ENCODE data around the gene EVI5. TPM values are rescaled to one million over a fixed set of nuclear protein-coding genes. Genes with fewer than 3 reads are reported as not detected.

The EVI5 gene
- total and polyA plus RNA-seq, 2 experiments from 2014 or later: 24.9 to 29.0 TPM

- no peak overlapping the region for H3K27ac ChIP-seq
- no peak overlapping the region for H3K4me3 ChIP-seq
Observed at GRCh38 chr1:92567211-92567868, 217.6 kb downstream of the EVI5 start.

GRCh38 chr1:92563457-92564216 is 221.3 kb downstream of the EVI5 start:
- H3K79me2 ChIP-seq: no peaks in the 10 kb centered on the region
- DNase-seq (ENCODE audit: low spot score): no peak
- H3K9me2 ChIP-seq (replicated peaks; ENCODE audit: insufficient read depth): no peaks in the 10 kb centered on the region
- H3K9me3 ChIP-seq (ENCODE audit: low read depth): no peaks in the 10 kb centered on the region
- no peak overlapping the region for H2AFZ ChIP-seq
- no peaks in the 10 kb centered on the region for H4K20me1 ChIP-seq (ENCODE audit: insufficient read depth, poor library complexity, severe bottlenecking)
- H3K36me3 ChIP-seq (replicated peaks; ENCODE audit: insufficient read depth, low read depth): no peaks in the 10 kb centered on the region
- no peak overlapping the region for H3K4me2 ChIP-seq
- whole genome bisulfite sequencing (ENCODE audit: low lambda C conversion rate, missing lambda C conversion rate): 93% methylated on average over 6 of the region's 6 CpGs
- no peaks in the 10 kb centered on the region for H3K4me1 ChIP-seq (ENCODE audit: insufficient read depth)
- H3K27me3 ChIP-seq: no peaks in the 10 kb centered on the region
- no peak overlapping the region for H3K27ac ChIP-seq
- TF ChIP-seq CTCF (IDR thresholded peaks at IDR 0.05; ENCODE audit: poor library complexity): no peak
- no peak for TF ChIP-seq EZH2phosphoT487 (IDR thresholded peaks at IDR 0.05; ENCODE audit: low read depth, severe bottlenecking, unreplicated experiment)
- TF ChIP-seq EZH2 (IDR thresholded peaks at IDR 0.05; ENCODE audit: borderline replicate concordance): no peak
- no peak overlapping the region for H3K4me3 ChIP-seq

More at GRCh38 chr1:92567211-92567868, 217.6 kb downstream of the EVI5 start:
- H3K4me1 ChIP-seq (ENCODE audit: insufficient read depth): no peaks in the 10 kb centered on the region
- no peak overlapping the region for H3K4me2 ChIP-seq
- WGBS (ENCODE audit: low lambda C conversion rate, missing lambda C conversion rate): 100% methylated on average over 1 of the region's 1 CpG
- DNase-seq (ENCODE audit: low spot score): no peak
- no peaks in the 10 kb centered on the region for H3K79me2 ChIP-seq
- no peaks in the 10 kb centered on the region for H3K27me3 ChIP-seq
- H3K36me3 ChIP-seq (replicated peaks; ENCODE audit: insufficient read depth, low read depth): no peaks in the 10 kb centered on the region
- no peak overlapping the region for H2AFZ ChIP-seq
- TF ChIP-seq EZH2 (IDR thresholded peaks at IDR 0.05; ENCODE audit: borderline replicate concordance): no peak
- TF ChIP-seq CTCF (IDR thresholded peaks at IDR 0.05; ENCODE audit: poor library complexity): no peak
- TF ChIP-seq EZH2phosphoT487 (IDR thresholded peaks at IDR 0.05; ENCODE audit: low read depth, severe bottlenecking, unreplicated experiment): no peak
- H3K9me2 ChIP-seq (replicated peaks; ENCODE audit: insufficient read depth): no peaks in the 10 kb centered on the region
- no peaks in the 10 kb centered on the region for H4K20me1 ChIP-seq (ENCODE audit: insufficient read depth, poor library complexity, severe bottlenecking)
- H3K9me3 ChIP-seq (ENCODE audit: low read depth): no peaks in the 10 kb centered on the region

GRCh38 chr1:92556350-92556749 is 228.6 kb downstream of the EVI5 start:
- H3K9me2 ChIP-seq (replicated peaks; ENCODE audit: insufficient read depth): no peaks in the 10 kb centered on the region
- 79% methylated on average over 1 of the region's 1 CpG for WGBS (ENCODE audit: low lambda C conversion rate, missing lambda C conversion rate)
- no peak overlapping the region for H3K27ac ChIP-seq
- no peaks in the 10 kb centered on the region for H3K36me3 ChIP-seq (replicated peaks; ENCODE audit: insufficient read depth, low read depth)
- H3K4me2 ChIP-seq: no peak overlapping the region
- no peaks in the 10 kb centered on the region for H3K79me2 ChIP-seq
- no peaks in the 10 kb centered on the region for H3K9me3 ChIP-seq (ENCODE audit: low read depth)
- no peak overlapping the region for H3K4me3 ChIP-seq
- TF ChIP-seq EZH2phosphoT487 (IDR thresholded peaks at IDR 0.05; ENCODE audit: low read depth, severe bottlenecking, unreplicated experiment): no peak
- TF ChIP-seq CTCF (IDR thresholded peaks at IDR 0.05; ENCODE audit: poor library complexity): no peak
- no peak for TF ChIP-seq EZH2 (IDR thresholded peaks at IDR 0.05; ENCODE audit: borderline replicate concordance)
- no peak for DNase-seq (ENCODE audit: low spot score)
- H4K20me1 ChIP-seq (ENCODE audit: insufficient read depth, poor library complexity, severe bottlenecking): no peaks in the 10 kb centered on the region
- no peak overlapping the region for H2AFZ ChIP-seq
- H3K4me1 ChIP-seq (ENCODE audit: insufficient read depth): no peaks in the 10 kb centered on the region
- H3K27me3 ChIP-seq: no peaks in the 10 kb centered on the region

Measured in hepatocyte (in vitro differentiated cells).